K562 (cell line): ENCODE data around the gene FNDC1. TPM values are rescaled to one million over a fixed set of nuclear protein-coding genes. Genes with fewer than 3 reads are reported as not detected.

Experiments
- ATAC-seq: fragments of 200-7000 bp; cut with Tn5 transposase; 3 replicates; pipeline ENCODE4 v1.9.1; 2020; ENCODE audit warnings: moderate library complexity
- BruUV-seq: library from RNA; stranded (reverse); fragments of 400-500 nt; replicated peaks from 2 replicates; lab custom pipeline; 2021; lab: Mats Ljungman, UMichigan
- CTCF ChIA-PET: fragments of 300-600 bp; formaldehyde crosslinking; extraction: SDS; loops from one replicate; lab custom pipeline; 2021; ENCODE audit warnings: low intra/inter-chr PET ratio; lab: Yijun Ruan, JAX
- POLR2A ChIA-PET: fragments of 300-600, 350-650 bp; sonication (Branson Sonifier 250); formaldehyde crosslinking; extraction: SDS; loops from one replicate; lab custom pipeline; 2021; ENCODE audit warnings: antibody characterized with exemption, inconsistent platforms; lab: Yijun Ruan, JAX
- DNase-seq, 4 experiments: peaks; one replicate each; pipeline versions ENCODE4 v3.0.0 to v3.0.0-alpha.2; 2011 to 2018; ENCODE audit warnings: low spot score in 3 of 4, mixed read lengths in 3 of 4; ENCODE audit errors: extremely low read depth in 1 of 4
- FAIRE-seq: peaks from 2 replicates; lab custom pipeline; 2011; peaks lifted over from hg19 to GRCh38; lab: Jason Lieb, UNC
- H2AFZ ChIP-seq: 2 replicates; pipeline ENCODE4 v1.6.0; 2011; ENCODE audit warnings: low read depth, low read length, control low read depth, inconsistent platforms
- H3K27ac ChIP-seq: fragments of 200-600 bp; 3 replicates; pipeline ENCODE4 v1.8.0; 2011; ENCODE audit warnings: low read depth, mild to moderate bottlenecking, control low read depth, inconsistent platforms, low read length, moderate library complexity, mixed read lengths; ENCODE audit errors: extremely low read depth
- H3K27me3 ChIP-seq, 2 experiments: fragments of 300-600 bp in 1 of 2; 2 replicates in 1 of 2; 3 replicates in 1 of 2; pipeline versions ENCODE4 v1.6.0 to v1.8.0; 2011; ENCODE audit warnings: inconsistent platforms in 2 of 2, low read length in 2 of 2, mild to moderate bottlenecking in 1 of 2, mixed read lengths in 1 of 2, moderate library complexity in 1 of 2; ENCODE audit not compliant: control insufficient read depth in 2 of 2, insufficient read depth in 2 of 2
- H3K36me3 ChIP-seq: fragments of 300-600 bp; 3 replicates; pipeline ENCODE4 v1.8.0; 2011; ENCODE audit warnings: mild to moderate bottlenecking, low read length, inconsistent platforms; ENCODE audit not compliant: control insufficient read depth, insufficient read depth
- H3K4me1 ChIP-seq, 2 experiments: fragments of 200-600 bp in 1 of 2; replicated peaks in 1 of 2; 2 replicates in 1 of 2; 3 replicates in 1 of 2; pipeline versions ENCODE4 v1.5.1 to v1.8.0; 2011; ENCODE audit warnings: inconsistent platforms in 2 of 2, low read length in 2 of 2, mild to moderate bottlenecking in 1 of 2, mixed read lengths in 1 of 2, moderate library complexity in 1 of 2; ENCODE audit not compliant: control insufficient read depth in 2 of 2, insufficient read depth in 2 of 2
- H3K4me2 ChIP-seq: 2 replicates; pipeline ENCODE4 v1.6.1; 2011; ENCODE audit warnings: low read length, control low read depth, inconsistent platforms, mixed read lengths; ENCODE audit not compliant: insufficient read depth
- H3K4me3 ChIP-seq: fragments of 200-600 bp; sonication (generic), shearing (Covaris generic); 2 replicates; pipeline ENCODE4 v1.5.1; 2016; ENCODE audit warnings: control low read depth, inconsistent platforms
- H3K79me2 ChIP-seq: fragments of 200-600 bp; 3 replicates; pipeline ENCODE4 v1.8.0; 2011; ENCODE audit warnings: low read length, inconsistent platforms; ENCODE audit not compliant: control insufficient read depth, insufficient read depth
- H3K9ac ChIP-seq, 2 experiments: 2 replicates each; pipeline versions ENCODE4 v1.6.0 to v1.6.1; 2011; ENCODE audit warnings: low read depth in 2 of 2, low read length in 2 of 2, control low read depth in 1 of 2, inconsistent platforms in 1 of 2, mild to moderate bottlenecking in 1 of 2, mixed read lengths in 1 of 2; ENCODE audit not compliant: insufficient read depth in 1 of 2
- H3K9me1 ChIP-seq: one replicate; pipeline ENCODE4 v1.6.0; 2011; ENCODE audit warnings: inconsistent platforms, mild to moderate bottlenecking, low read length, moderate library complexity; ENCODE audit not compliant: control insufficient read depth, insufficient read depth
- H3K9me3 ChIP-seq: replicated peaks from 2 replicates; pipeline ENCODE4 v1.5.1; 2011; ENCODE audit warnings: low read depth, low read length, inconsistent platforms; ENCODE audit not compliant: control insufficient read depth, insufficient read depth
- H4K20me1 ChIP-seq: replicated peaks from 2 replicates; pipeline ENCODE4 v1.6.1; 2011; ENCODE audit warnings: low read length, inconsistent platforms, mixed read lengths; ENCODE audit not compliant: control insufficient read depth, insufficient read depth
- BRD9 ChIP-seq: fragments of 450-650 bp; IDR thresholded peaks from 2 replicates; pipeline ENCODE4 v1.6.1; 2018; ENCODE audit warnings: low read depth; ENCODE audit not compliant: partially characterized antibody
- HDAC8 ChIP-seq: fragments of 450-650 bp; IDR thresholded peaks from 2 replicates; pipeline ENCODE4 v1.6.1; 2016; ENCODE audit warnings: mild to moderate bottlenecking, missing genetic modification characterization, moderate library complexity, missing compliant biosample characterization
- HIVEP1 ChIP-seq: fragments of 250-450 bp; sonication (Bioruptor Pico); IDR thresholded peaks from 2 replicates; pipeline ENCODE4 v1.4.0; 2020; ENCODE audit warnings: mild to moderate bottlenecking
- KLF13 ChIP-seq: fragments of 450-650 bp; IDR thresholded peaks from 2 replicates; pipeline ENCODE4 v1.6.1; 2016; ENCODE audit warnings: missing genetic modification characterization, low read depth, mild to moderate bottlenecking, missing compliant biosample characterization, moderate library complexity, borderline replicate concordance
- MEIS2 ChIP-seq: fragments of 450-650 bp; IDR thresholded peaks from 2 replicates; pipeline ENCODE4 v1.6.1; 2014; ENCODE audit warnings: mild to moderate bottlenecking; ENCODE audit not compliant: partially characterized antibody
- NFE2L1 ChIP-seq: fragments of 450-650 bp; IDR thresholded peaks from 2 replicates; pipeline ENCODE4 v1.6.1; 2016; ENCODE audit warnings: missing genetic modification characterization, low read depth, mild to moderate bottlenecking, missing compliant biosample characterization, moderate library complexity, borderline replicate concordance
- PHB ChIP-seq: fragments of 250-450 bp; sonication (Bioruptor Pico); IDR thresholded peaks from 2 replicates; pipeline ENCODE4 v1.5.0; 2021
- SIN3B ChIP-seq: fragments of 450-650 bp; IDR thresholded peaks from 2 replicates; pipeline ENCODE4 v1.6.1; 2017; ENCODE audit warnings: low read depth, mild to moderate bottlenecking, moderate library complexity
- SMAD2 ChIP-seq: fragments of 150-350 bp; IDR thresholded peaks from 2 replicates; pipeline ENCODE4 v1.6.1; 2014; ENCODE audit warnings: low read depth, mild to moderate bottlenecking, low read length
- SMARCE1 ChIP-seq: fragments of 450-650 bp; IDR thresholded peaks from 2 replicates; pipeline ENCODE4 v1.7.1; 2016; ENCODE audit warnings: mild to moderate bottlenecking
- SP2 ChIP-seq: IDR thresholded peaks from 2 replicates; pipeline ENCODE4 v1.6.1; 2011; ENCODE audit warnings: mild to moderate bottlenecking, low read depth, low read length, moderate library complexity; ENCODE audit not compliant: poor library complexity, severe bottlenecking; ENCODE audit errors: extremely low read depth
- SRF ChIP-seq, 2 experiments: fragments of 250-450, 450-650 bp in 1 of 2; sonication (Bioruptor Pico) in 1 of 2; sonication (generic) in 1 of 2; formaldehyde crosslinking; IDR thresholded peaks; 2 replicates each; pipeline versions ENCODE4 v1.5.0 to v1.5.1; 2020 to 2022; ENCODE audit warnings: mild to moderate bottlenecking in 1 of 2, missing genetic modification reagents in 1 of 2
- TBL1XR1 ChIP-seq, 2 experiments: IDR thresholded peaks; 2 replicates each; pipeline ENCODE4 v1.6.1; 2012; ENCODE audit warnings: improper control_type of control experiment in 2 of 2, low read length in 2 of 2, mild to moderate bottlenecking in 1 of 2
- ZFX ChIP-seq: sonication (generic); formaldehyde crosslinking; IDR thresholded peaks from 2 replicates; pipeline ENCODE4 v1.8.0; 2022; ENCODE audit warnings: mild to moderate bottlenecking, missing genetic modification reagents, moderate library complexity
- ZNF444 ChIP-seq: fragments of 250-450 bp; sonication (Bioruptor Pico); IDR thresholded peaks from 2 replicates; pipeline ENCODE4 v1.4.0; 2020; ENCODE audit warnings: mild to moderate bottlenecking, moderate library complexity
- ZNF668 ChIP-seq: fragments of 250-450 bp; sonication (Bioruptor Pico); IDR thresholded peaks from 2 replicates; pipeline ENCODE4 v1.8.0; 2022; ENCODE audit warnings: mild to moderate bottlenecking, inconsistent platforms
- WGBS: fragments of 100-300 bp; shearing (Covaris generic); methylation state at CpG from one replicate; pipeline ENCODE4 v1.1.6; 2016; ENCODE audit warnings: low coverage, mixed read lengths; ENCODE audit not compliant: insufficient coverage; ENCODE audit errors: missing lambda C conversion rate; 5-methylcytosine and 5-hydroxymethylcytosine counted together
- in situ Hi-C: fragments of 300-500 bp; cut with MboI; formaldehyde crosslinking; loops from 4 replicates; pipeline ENCODE4 v1.15.0; 2018; ENCODE audit warnings: inconsistent platforms, mixed read lengths
- intact Hi-C: fragments of 100-400 bp; cut with micrococcal nuclease; formaldehyde crosslinking; loops from 2 replicates; pipeline ENCODE4 v1.14.2; 2022
- polyA plus RNA-seq, 8 experiments: library from polyadenylated mRNA; depleted of rRNA in 4 of 8; stranded (reverse) in 5 of 8; unstranded in 3 of 8; fragments of >200 nt; fragmentation: Nextera tagmentation in 2 of 8; fragmentation: Illumina TruSeq in 1 of 8; extraction: Ambion mirVana in 2 of 8; extraction: Trizol in 1 of 8; gene quantifications; 2 replicates each; pipeline versions ENCODE4 v1.2.1 to v1.2.3, GENCODE V29; 2011 to 2014; ENCODE audit warnings: inconsistent platforms in 1 of 8, missing spikeins in 1 of 8
- total RNA-seq, 7 experiments: library from RNA; depleted of rRNA in 6 of 7; stranded (reverse); fragments of >200 nt in 6 of 7; fragmentation: Illumina TruSeq in 2 of 7; extraction: Trizol in 2 of 7; gene quantifications; 2 replicates each; pipeline versions ENCODE4 v1.2.1 to v1.2.3, GENCODE V29; 2011 to 2021; ENCODE audit warnings: low replicate concordance in 1 of 7
- TF ChIP-seq, protein P1 (sequence below): fragments of 450-650 bp; formaldehyde crosslinking; IDR thresholded peaks from 2 replicates; pipeline ENCODE4 v1.4.0; 2020; ENCODE audit warnings: mild to moderate bottlenecking, moderate library complexity
- TF ChIP-seq, protein P2 (sequence below): sonication (generic); formaldehyde crosslinking; IDR thresholded peaks from 2 replicates; pipeline ENCODE4 v1.4.0; 2020; ENCODE audit warnings: mild to moderate bottlenecking, missing genetic modification reagents
- TF ChIP-seq, protein P3 (sequence below): IDR thresholded peaks from 2 replicates; pipeline ENCODE4 v1.6.1; 2014; ENCODE audit warnings: antibody characterized with exemption

Gene FNDC1
- total and polyA plus RNA-seq, 9 of the 15 experiments (the other 6 are each of a cell fraction or from before 2014, with no cell fraction given) = not detected

DNA sequence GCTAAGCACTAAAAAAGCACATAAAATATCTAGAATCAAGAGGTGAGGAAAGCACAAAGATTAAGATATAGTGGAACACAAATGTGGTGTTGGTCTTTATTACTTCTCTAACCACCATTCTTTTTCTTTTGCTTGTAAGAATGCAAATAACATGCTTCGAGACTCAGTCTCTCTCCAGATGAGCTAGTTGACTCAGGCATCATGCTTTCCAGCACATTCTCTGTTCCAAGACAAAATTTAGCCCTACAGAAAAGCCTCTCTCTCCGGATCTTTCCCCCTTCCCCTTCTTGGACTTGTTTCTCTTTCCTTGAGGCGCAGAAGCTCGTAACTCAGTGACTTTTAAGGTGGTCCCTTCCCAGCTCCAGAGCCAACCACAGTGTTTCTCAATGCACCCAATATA lies 91.0 kb downstream of the FNDC1 start:
- CTCF ChIA-PET = no interaction called here
- Histone ChIP-seq H3K9ac (no peak overlapping the region), H3K36me3 (no peaks in the 10 kb centered on the region), H3K79me2 (no peaks in the 10 kb centered on the region), H4K20me1 (no peaks in the 10 kb centered on the region), H3K4me1 (no peaks in the 10 kb centered on the region), H3K9me3 (no peaks in the 10 kb centered on the region), H3K27me3 (no peaks in the 10 kb centered on the region), H3K9me1 (no peaks in the 10 kb centered on the region), H2AFZ (no peak overlapping the region), H3K4me3 (no peak overlapping the region), H3K27ac (no peak overlapping the region), H3K4me2 (no peak overlapping the region)
- no TSS peak for BruUV-seq
- ATAC-seq (no peak), DNase-seq (no peak), FAIRE-seq (no peak)
- TF ChIP-seq ZNF668 (CRISPR knock-in tag) (no peak), HIVEP1 (no peak), SRF (CRISPR knock-in tag; IDR thresholded peaks at IDR 0.05) (no peak), BRD9 (no peak), SMARCE1 (no peak), KLF13 (tag) (no peak), SIN3B (no peak), SP2 (no peak), MEIS2 (no peak), SMAD2 (no peak), PHB (CRISPR knock-in tag) (no peak), HDAC8 (tag) (no peak), NFE2L1 (tag) (no peak), ZFX (no peak), TBL1XR1 (IDR thresholded peaks at IDR 0.05; ENCODE audit: low read length in 2 of 2) (no peak), ZNF444 (no peak)
- TF ChIP-seq, protein P1, sequence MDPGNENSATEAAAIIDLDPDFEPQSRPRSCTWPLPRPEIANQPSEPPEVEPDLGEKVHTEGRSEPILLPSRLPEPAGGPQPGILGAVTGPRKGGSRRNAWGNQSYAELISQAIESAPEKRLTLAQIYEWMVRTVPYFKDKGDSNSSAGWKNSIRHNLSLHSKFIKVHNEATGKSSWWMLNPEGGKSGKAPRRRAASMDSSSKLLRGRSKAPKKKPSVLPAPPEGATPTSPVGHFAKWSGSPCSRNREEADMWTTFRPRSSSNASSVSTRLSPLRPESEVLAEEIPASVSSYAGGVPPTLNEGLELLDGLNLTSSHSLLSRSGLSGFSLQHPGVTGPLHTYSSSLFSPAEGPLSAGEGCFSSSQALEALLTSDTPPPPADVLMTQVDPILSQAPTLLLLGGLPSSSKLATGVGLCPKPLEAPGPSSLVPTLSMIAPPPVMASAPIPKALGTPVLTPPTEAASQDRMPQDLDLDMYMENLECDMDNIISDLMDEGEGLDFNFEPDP (CRISPR knock-in tag) = no peak
- TF ChIP-seq, protein P2, sequence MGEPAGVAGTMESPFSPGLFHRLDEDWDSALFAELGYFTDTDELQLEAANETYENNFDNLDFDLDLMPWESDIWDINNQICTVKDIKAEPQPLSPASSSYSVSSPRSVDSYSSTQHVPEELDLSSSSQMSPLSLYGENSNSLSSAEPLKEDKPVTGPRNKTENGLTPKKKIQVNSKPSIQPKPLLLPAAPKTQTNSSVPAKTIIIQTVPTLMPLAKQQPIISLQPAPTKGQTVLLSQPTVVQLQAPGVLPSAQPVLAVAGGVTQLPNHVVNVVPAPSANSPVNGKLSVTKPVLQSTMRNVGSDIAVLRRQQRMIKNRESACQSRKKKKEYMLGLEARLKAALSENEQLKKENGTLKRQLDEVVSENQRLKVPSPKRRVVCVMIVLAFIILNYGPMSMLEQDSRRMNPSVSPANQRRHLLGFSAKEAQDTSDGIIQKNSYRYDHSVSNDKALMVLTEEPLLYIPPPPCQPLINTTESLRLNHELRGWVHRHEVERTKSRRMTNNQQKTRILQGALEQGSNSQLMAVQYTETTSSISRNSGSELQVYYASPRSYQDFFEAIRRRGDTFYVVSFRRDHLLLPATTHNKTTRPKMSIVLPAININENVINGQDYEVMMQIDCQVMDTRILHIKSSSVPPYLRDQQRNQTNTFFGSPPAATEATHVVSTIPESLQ (CRISPR knock-in tag) = no peak
- TF ChIP-seq, protein P3, sequence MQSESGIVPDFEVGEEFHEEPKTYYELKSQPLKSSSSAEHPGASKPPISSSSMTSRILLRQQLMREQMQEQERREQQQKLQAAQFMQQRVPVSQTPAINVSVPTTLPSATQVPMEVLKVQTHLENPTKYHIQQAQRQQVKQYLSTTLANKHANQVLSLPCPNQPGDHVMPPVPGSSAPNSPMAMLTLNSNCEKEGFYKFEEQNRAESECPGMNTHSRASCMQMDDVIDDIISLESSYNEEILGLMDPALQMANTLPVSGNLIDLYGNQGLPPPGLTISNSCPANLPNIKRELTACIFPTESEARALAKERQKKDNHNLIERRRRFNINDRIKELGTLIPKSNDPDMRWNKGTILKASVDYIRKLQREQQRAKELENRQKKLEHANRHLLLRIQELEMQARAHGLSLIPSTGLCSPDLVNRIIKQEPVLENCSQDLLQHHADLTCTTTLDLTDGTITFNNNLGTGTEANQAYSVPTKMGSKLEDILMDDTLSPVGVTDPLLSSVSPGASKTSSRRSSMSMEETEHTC = no peak
- in situ Hi-C loops = no loop called here
- intact Hi-C loops = no loop called here
- WGBS = 0% methylated on average over 4 of the region's 4 CpGs
- POLR2A ChIA-PET = interaction anchor here (0.9 kb wide), 1 partner anchor 10 kb away, joined by 4 read pairs; no protein-coding TSS in a partner anchor
